Measurements from ENCODE around the gene CTNNBL1. TPM values are rescaled to one million over a fixed set of nuclear protein-coding genes. Genes with fewer than 3 reads are reported as not detected.

The CTNNBL1 gene
- total and polyA plus RNA-seq, 12 donors: 5.5 to 75.5 (median 37.7) TPM

- no peak for DNase-seq
- no peaks in the 10 kb centered on the region for H3K4me1 ChIP-seq (replicated peaks in 1 of 2)
- H3K27ac ChIP-seq: no peak overlapping the region
- H3K36me3 ChIP-seq (replicated peaks in 1 of 2): peaks cover 0 to 18% of the 10 kb centered on the region in 2 donors
- 85 to 95% (median 88%) methylated on average over 10 to 11 of the region's 11 CpGs for WGBS, 4 donors
- no peak for TF ChIP-seq POLR2A (IDR thresholded peaks at IDR 0.05)
- TF ChIP-seq CTCF (IDR thresholded peaks at IDR 0.05): no peak
- H3K4me3 ChIP-seq: no peak overlapping the region
- intact Hi-C loops (cut with DNase I): no loop called here
- H3K9me3 ChIP-seq (replicated peaks in 1 of 3): no peaks in the 10 kb centered on the region
- no peaks in the 10 kb centered on the region for H3K27me3 ChIP-seq
These were observed 176.5 kb downstream of the CTNNBL1 start for GRCh38 chr20:37870294-37870693.

GRCh38 chr20:37871751-37872150 lies 177.9 kb downstream of the CTNNBL1 start:
- intact Hi-C loops (cut with DNase I): no loop called here
- H3K27ac ChIP-seq: no peak overlapping the region
- peaks cover 0 to 13% of the 10 kb centered on the region in 2 donors for H3K36me3 ChIP-seq (replicated peaks in 1 of 2)
- TF ChIP-seq POLR2A (IDR thresholded peaks at IDR 0.05) (no peak), CTCF (IDR thresholded peaks at IDR 0.05) (no peak)
- WGBS, 4 donors: 91 to 99% (median 95%) methylated on average over 12 to 13 of the region's 13 CpGs
- H3K4me1 ChIP-seq (replicated peaks in 1 of 2): no peaks in the 10 kb centered on the region
- H3K9me3 ChIP-seq (replicated peaks in 1 of 3): no peaks in the 10 kb centered on the region
- no peak for DNase-seq
- no peak overlapping the region for H3K4me3 ChIP-seq
- no peaks in the 10 kb centered on the region for H3K27me3 ChIP-seq

- H3K27ac ChIP-seq: no peak overlapping the region
- peaks cover 0 to 13% of the 10 kb centered on the region in 2 donors for H3K36me3 ChIP-seq (replicated peaks in 1 of 2)
- WGBS, 4 donors: 87 to 95% (median 90%) methylated on average over 5 to 9 of the region's 9 CpGs
- intact Hi-C loops (cut with DNase I): no loop called here
- DNase-seq: no peak
- no peaks in the 10 kb centered on the region for H3K9me3 ChIP-seq (replicated peaks in 1 of 3)
- TF ChIP-seq CTCF (IDR thresholded peaks at IDR 0.05): no peak
- no peak for TF ChIP-seq POLR2A (IDR thresholded peaks at IDR 0.05)
- H3K27me3 ChIP-seq: no peaks in the 10 kb centered on the region
- no peaks in the 10 kb centered on the region for H3K4me1 ChIP-seq (replicated peaks in 1 of 2)
- H3K4me3 ChIP-seq: no peak overlapping the region
These were observed 178.3 kb downstream of the CTNNBL1 start for GRCh38 chr20:37872161-37872560.

GRCh38 chr20:37873884-37874283 lies 180.1 kb downstream of the CTNNBL1 start:
- H3K4me1 ChIP-seq (replicated peaks in 1 of 2): no peaks in the 10 kb centered on the region
- no peak overlapping the region for H3K4me3 ChIP-seq
- WGBS, 4 donors: 94 to 98% (median 96%) methylated on average over 8 to 11 of the region's 11 CpGs
- H3K27ac ChIP-seq: no peak overlapping the region
- DNase-seq: no peak
- no peaks in the 10 kb centered on the region for H3K27me3 ChIP-seq
- intact Hi-C loops (cut with DNase I): no loop called here
- no peak for TF ChIP-seq POLR2A (IDR thresholded peaks at IDR 0.05)
- no peak for TF ChIP-seq CTCF (IDR thresholded peaks at IDR 0.05)
- peaks cover 0 to 13% of the 10 kb centered on the region in 2 donors for H3K36me3 ChIP-seq (replicated peaks in 1 of 2)
- no peaks in the 10 kb centered on the region for H3K9me3 ChIP-seq (replicated peaks in 1 of 3)
